Measurements from ENCODE around the gene RNPS1. TPM values are rescaled to one million over a fixed set of nuclear protein-coding genes. Genes with fewer than 3 reads are reported as not detected.
A peak's percentile ranks its signal among the peaks of the same experiment; 100 is the strongest.

RNPS1 gene
- polyA plus RNA-seq, 1 of the 3 experiments (the other 2 are of a cell fraction) = 277 TPM

DNA sequence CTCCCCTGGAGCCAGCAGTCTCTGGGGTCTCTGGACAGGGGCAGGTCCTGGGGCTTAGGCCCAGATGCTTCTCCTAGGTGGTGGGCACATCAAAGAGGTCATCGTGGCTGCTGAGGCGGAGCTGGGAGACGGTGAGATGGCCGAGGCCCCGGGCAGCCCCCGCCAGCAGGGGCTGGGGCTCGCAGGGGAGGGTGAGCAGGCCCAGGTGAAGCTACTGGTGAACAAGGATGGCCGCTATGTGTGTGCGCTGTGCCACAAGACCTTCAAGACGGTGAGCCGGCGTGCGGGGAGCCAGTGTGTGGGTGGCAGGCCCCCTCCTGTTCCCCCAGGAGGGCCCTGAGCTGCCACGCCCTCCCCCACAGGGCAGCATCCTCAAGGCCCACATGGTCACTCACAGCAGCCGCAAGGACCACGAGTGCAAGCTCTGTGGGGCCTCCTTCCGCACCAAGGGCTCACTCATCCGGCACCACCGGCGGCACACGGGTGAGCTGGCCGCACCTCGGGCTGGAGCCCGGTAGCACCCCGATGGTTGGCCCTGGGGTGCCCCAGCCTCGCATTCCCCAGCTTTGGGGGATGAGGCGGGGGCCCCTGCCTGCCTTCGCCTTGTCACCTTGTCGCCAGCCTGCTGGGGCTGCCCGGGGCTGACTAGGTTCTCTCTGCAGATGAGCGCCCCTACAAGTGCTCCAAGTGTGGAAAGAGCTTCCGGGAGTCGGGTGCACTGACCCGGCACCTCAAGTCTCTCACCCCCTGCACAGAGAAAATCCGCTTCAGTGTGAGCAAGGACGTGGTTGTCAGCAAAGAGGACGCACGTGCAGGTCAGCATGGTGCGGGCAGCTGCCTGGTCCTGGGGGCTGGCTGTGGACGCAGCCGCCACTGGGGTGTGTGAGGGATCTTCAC, 35.6 kb downstream of the RNPS1 start:
- H3K79me2 ChIP-seq (ENCODE audit: insufficient read depth) = peaks cover 12% of the 10 kb centered on the region
- H4K20me1 ChIP-seq (ENCODE audit: insufficient read depth) = peaks cover 15% of the 10 kb centered on the region
- H3K4me1 ChIP-seq (ENCODE audit: control insufficient read depth in 1 of 2, insufficient read depth in 2 of 2, low read depth in 1 of 2, low read length in 1 of 2) = peaks cover 0 to 3% of the 10 kb centered on the region in 2 experiments; a peak in 1 of 4 replicates
- POLR2A ChIA-PET = no interaction called here
- no peak for DNase-seq
- no peak overlapping the region for H3K4me3 ChIP-seq (ENCODE audit: low read depth in 2 of 2, low read length in 1 of 2)
- H3K36me3 ChIP-seq (replicated peaks in 1 of 2; ENCODE audit: control insufficient read depth in 1 of 2, insufficient read depth in 2 of 2, low read length in 1 of 2) = peaks cover 0 to 74% of the 10 kb centered on the region in 2 experiments
- no peak overlapping the region for H3K4me2 ChIP-seq
- 89% methylated on average over 5 of the region's 41 CpGs for WGBS (ENCODE audit: low lambda C conversion rate)
- CTCF ChIA-PET = interaction anchor here (0.9 kb wide), 1 partner anchor 38 kb away, joined by 4 read pairs; no protein-coding TSS in a partner anchor
- no peak overlapping the region for H3K27ac ChIP-seq (ENCODE audit: low read depth in 2 of 2, low read length in 1 of 2)
- H2AFZ ChIP-seq (ENCODE audit: low read depth) = no peak overlapping the region
- no peaks in the 10 kb centered on the region for H3K9me3 ChIP-seq
- H3K9me2 ChIP-seq = no peaks in the 10 kb centered on the region
- no peak overlapping the region for H3K9ac ChIP-seq
- no peak for TF ChIP-seq FOSL2 (IDR thresholded peaks at IDR 0.05; ENCODE audit: borderline replicate concordance, low read depth)
- no peaks in the 10 kb centered on the region for H3K27me3 ChIP-seq (ENCODE audit: insufficient read depth)
- H3F3A ChIP-seq (replicated peaks; ENCODE audit: insufficient read depth) = no peaks in the 10 kb centered on the region

GRCh38 chr16:2231016-2231931, 36.7 kb downstream of the RNPS1 start:
- Histone ChIP-seq H3K9ac (no peak overlapping the region), H3K4me2 (no peak overlapping the region), H2AFZ (ENCODE audit: low read depth) (no peak overlapping the region), H3K4me3 (ENCODE audit: low read depth in 2 of 2, low read length in 1 of 2) (no peak overlapping the region), H3K27me3 (ENCODE audit: insufficient read depth) (no peaks in the 10 kb centered on the region), H3K27ac (ENCODE audit: low read depth in 2 of 2, low read length in 1 of 2) (peak overlapping the region in 1 of 2 experiments; percentile 11; a peak in 1 of 4 replicates), H3F3A (replicated peaks; ENCODE audit: insufficient read depth) (no peaks in the 10 kb centered on the region), H3K9me3 (no peaks in the 10 kb centered on the region), H3K9me2 (no peaks in the 10 kb centered on the region), H3K36me3 (replicated peaks in 1 of 2; ENCODE audit: control insufficient read depth in 1 of 2, insufficient read depth in 2 of 2, low read length in 1 of 2) (peaks cover 0 to 74% of the 10 kb centered on the region in 2 experiments), H4K20me1 (ENCODE audit: insufficient read depth) (peaks cover 26% of the 10 kb centered on the region), H3K79me2 (ENCODE audit: insufficient read depth) (peaks cover 23% of the 10 kb centered on the region), H3K4me1 (ENCODE audit: control insufficient read depth in 1 of 2, insufficient read depth in 2 of 2, low read depth in 1 of 2, low read length in 1 of 2) (peaks cover 0 to 3% of the 10 kb centered on the region in 2 experiments; a peak in 1 of 4 replicates)
- 88% methylated on average over 15 of the region's 29 CpGs for WGBS (ENCODE audit: low lambda C conversion rate)
- ChIA-PET POLR2A (no interaction called here), CTCF (interaction anchor here (0.6 to 1.6 kb wide), 3 partner anchors 11 to 368 kb away, joined by 3 to 5 read pairs (median 3); partner anchors contain the start of gene ECI1)
- no peak for DNase-seq
- TF ChIP-seq SMC3 (IDR thresholded peaks at IDR 0.05; ENCODE audit: low read depth, low read length) (no peak), RFX5 (IDR thresholded peaks at IDR 0.05; ENCODE audit: low read length) (no peak), EP300 (IDR thresholded peaks at IDR 0.05; ENCODE audit: borderline replicate concordance in 1 of 2, low read depth in 1 of 2, low read length in 1 of 2) (no peak), FOXM1 (IDR thresholded peaks at IDR 0.05; ENCODE audit: low read depth) (no peak), MEF2A (IDR thresholded peaks at IDR 0.05; ENCODE audit: borderline replicate concordance, low read depth) (no peak), RCOR1 (IDR thresholded peaks at IDR 0.05; ENCODE audit: low read length) (no peak), EZH2phosphoT487 (IDR thresholded peaks at IDR 0.05; ENCODE audit: borderline replicate concordance, low read depth) (no peak), TCF12 (IDR thresholded peaks at IDR 0.05) (no peak), MAX (IDR thresholded peaks at IDR 0.05; ENCODE audit: low read depth) (no peak), NFIC (IDR thresholded peaks at IDR 0.05; ENCODE audit: borderline replicate concordance) (no peak), CTCF (IDR thresholded peaks at IDR 0.05) (no peak), RAD21 (IDR thresholded peaks at IDR 0.05; ENCODE audit: low read length) (no peak), MXI1 (IDR thresholded peaks at IDR 0.05; ENCODE audit: low read depth, low read length) (no peak), POLR2AphosphoS5 (IDR thresholded peaks at IDR 0.05; ENCODE audit: low read depth, low read length) (no peak), FOXJ3 (CRISPR knock-in tag; IDR thresholded peaks at IDR 0.05) (no peak)
- TF ChIP-seq, protein P1, sequence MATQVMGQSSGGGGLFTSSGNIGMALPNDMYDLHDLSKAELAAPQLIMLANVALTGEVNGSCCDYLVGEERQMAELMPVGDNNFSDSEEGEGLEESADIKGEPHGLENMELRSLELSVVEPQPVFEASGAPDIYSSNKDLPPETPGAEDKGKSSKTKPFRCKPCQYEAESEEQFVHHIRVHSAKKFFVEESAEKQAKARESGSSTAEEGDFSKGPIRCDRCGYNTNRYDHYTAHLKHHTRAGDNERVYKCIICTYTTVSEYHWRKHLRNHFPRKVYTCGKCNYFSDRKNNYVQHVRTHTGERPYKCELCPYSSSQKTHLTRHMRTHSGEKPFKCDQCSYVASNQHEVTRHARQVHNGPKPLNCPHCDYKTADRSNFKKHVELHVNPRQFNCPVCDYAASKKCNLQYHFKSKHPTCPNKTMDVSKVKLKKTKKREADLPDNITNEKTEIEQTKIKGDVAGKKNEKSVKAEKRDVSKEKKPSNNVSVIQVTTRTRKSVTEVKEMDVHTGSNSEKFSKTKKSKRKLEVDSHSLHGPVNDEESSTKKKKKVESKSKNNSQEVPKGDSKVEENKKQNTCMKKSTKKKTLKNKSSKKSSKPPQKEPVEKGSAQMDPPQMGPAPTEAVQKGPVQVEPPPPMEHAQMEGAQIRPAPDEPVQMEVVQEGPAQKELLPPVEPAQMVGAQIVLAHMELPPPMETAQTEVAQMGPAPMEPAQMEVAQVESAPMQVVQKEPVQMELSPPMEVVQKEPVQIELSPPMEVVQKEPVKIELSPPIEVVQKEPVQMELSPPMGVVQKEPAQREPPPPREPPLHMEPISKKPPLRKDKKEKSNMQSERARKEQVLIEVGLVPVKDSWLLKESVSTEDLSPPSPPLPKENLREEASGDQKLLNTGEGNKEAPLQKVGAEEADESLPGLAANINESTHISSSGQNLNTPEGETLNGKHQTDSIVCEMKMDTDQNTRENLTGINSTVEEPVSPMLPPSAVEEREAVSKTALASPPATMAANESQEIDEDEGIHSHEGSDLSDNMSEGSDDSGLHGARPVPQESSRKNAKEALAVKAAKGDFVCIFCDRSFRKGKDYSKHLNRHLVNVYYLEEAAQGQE (IDR thresholded peaks at IDR 0.05; ENCODE audit: low read depth, low read length) = no peak

Measured in SK-N-SH (cell line).